ENCODE data around the gene SLC46A2.

SLC46A2 gene

GRCh38 chr9:112831969-112832368 lies 58.7 kb downstream of the SLC46A2 start:
- in situ Hi-C loops (cut with MboI; ENCODE audit: low sequenced_read_pairs), result no loop called here

DNA sequence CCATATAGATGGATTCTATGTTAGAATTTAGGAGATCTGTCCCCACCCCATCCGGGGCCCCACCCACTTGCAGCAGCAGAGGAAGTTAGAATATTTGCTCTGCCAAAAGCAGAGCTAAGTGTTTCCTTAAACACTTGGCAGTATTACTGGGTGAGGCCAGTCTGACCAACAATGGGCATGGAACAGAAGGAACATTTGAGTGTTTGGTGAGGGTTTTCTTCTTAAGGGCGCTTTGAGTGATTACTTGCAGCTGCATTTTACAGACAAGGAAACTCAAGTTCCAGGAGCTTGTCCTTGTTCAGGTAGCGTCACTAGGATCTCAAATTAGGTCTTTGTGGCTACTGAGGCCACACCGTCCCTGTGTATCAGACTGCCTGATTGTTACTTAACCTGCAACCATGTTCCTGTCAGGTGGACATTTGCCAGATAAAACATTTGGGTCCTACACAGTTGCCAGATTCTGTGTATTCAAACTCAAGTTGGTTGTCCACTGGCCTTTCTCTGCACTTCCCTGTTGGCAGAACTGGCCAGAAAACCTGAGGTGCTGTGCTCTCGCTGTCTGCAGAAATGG lies 59.3 kb downstream of the SLC46A2 start:
- in situ Hi-C loops (cut with MboI; ENCODE audit: low sequenced_read_pairs), result no loop called here

All from hTERT RPE-1 (cell line).